GM10248 (cell line): Measurements from ENCODE around the gene STAG1.
"Not testable (repeated sequence)": the region's sequence is repeated elsewhere in the genome, so short reads cannot be mapped to it uniquely, and the experiment has no call there.

Experiments used
- CTCF ChIA-PET: fragments of 300-600 bp; sonication (Branson Sonifier 250); formaldehyde crosslinking; extraction: SDS; loops from one replicate; lab custom pipeline; 2021; ENCODE audit warnings: antibody characterized with exemption; lab: Yijun Ruan, JAX
- POLR2A ChIA-PET: fragments of 350-650 bp; sonication (Branson Sonifier 250); formaldehyde crosslinking; extraction: SDS; loops from one replicate; lab custom pipeline; 2020; ENCODE audit warnings: antibody characterized with exemption; lab: Yijun Ruan, JAX
- DNase-seq: peaks from one replicate; pipeline ENCODE4 v3.0.0; 2012; ENCODE audit errors: extremely low spot score
- CTCF ChIP-seq: IDR thresholded peaks from 2 replicates; pipeline ENCODE4 v1.5.1; 2012; ENCODE audit warnings: mild to moderate bottlenecking, low read depth; ENCODE audit errors: extremely low read depth, missing control alignments, control extremely low read depth

Gene STAG1

DNA sequence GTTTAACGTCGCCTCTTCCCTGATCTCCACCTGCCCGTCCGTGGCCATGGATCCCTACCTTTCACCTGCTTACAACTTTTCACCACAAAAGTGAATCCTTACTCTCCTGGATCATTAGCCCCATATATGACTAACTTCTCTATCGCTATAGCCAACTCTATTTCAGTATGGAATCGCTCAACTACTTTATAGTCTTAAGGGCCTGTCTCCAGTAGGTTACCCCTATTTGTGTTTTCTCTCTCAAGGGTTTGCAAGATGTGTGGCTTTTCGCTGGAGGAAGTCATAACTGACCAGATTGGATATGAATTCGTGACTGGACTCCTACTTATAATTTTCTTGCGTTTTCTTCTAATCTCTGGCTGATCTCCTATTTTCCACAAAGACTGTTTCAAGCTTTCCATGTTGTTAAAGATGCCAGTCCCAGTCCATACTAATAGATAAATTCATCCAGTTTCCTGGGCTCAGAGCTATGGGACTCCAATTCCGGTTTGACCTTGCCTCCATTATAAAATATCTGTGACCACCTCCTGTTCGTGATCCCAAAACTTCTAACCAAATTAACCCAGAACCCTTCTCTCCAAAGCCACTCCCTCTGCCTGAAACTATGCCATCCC, 1.3 kb upstream of the STAG1 start:
- no peak for DNase-seq
- CTCF ChIA-PET: interaction anchor here (0.7 to 4.1 kb wide), 40 partner anchors 9 to 681 kb away, joined by 3 to 90 read pairs (median 6); partner anchors contain the start of genes MSL2, NCK1 and PCCB
- POLR2A ChIA-PET: interaction anchor here (1.4 to 2.4 kb wide), 4 partner anchors 36 to 557 kb away, joined by 3 to 30 read pairs (median 8); partner anchors contain the start of genes MSL2, NCK1 and PCCB
- TF ChIP-seq CTCF: no peak

DNA sequence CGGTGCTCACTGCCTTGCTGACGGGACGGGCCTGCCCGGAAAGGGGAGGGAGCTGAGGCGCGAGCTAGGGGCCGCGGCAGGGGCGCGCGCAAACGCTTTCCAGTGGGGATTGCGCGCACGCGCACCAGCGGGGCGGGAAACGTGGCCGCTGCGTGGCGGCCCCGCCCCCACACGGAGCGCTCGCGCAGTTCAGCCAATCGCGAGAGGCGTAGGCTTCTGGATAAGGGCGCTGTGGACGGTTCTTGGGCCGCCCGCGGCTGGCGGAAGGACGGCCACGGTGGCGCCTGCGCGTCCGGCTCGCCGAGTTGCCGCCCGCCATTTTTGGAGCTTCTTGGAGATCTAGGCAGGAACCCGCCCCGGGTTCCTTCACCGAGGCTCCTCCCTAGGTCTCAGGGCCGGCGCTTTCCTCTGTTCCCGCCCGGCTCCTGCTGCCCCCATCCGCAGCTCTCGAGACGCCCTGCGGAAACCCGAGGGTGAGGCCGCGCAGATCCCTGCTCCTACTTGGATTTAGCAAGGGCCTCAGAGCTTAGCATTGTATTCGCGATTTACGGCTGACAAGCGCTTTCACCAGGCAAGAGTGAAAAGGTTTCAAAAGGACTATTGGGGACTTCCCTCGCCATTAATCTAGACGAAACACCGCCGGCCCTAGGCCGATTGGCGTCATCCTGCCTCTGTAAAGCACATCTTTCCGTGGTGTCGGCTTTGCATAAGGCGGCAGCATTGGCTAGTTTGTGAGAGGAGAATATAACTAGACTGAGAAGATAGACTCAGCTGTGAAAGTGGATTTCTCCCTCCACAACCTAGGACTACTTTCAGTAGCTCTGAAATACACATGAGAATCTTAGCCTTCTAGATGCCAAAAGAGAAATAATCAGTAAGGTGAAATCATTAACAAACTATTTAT, 496 bp upstream of the STAG1 start:
- DNase-seq: peak; percentile 93
- peak; percentile 41 for TF ChIP-seq CTCF
- CTCF ChIA-PET: interaction anchor here (0.6 to 4.1 kb wide), 123 partner anchors 8 to 1314 kb away, joined by 3 to 90 read pairs (median 4); partner anchors contain the start of genes MSL2, NCK1 and PCCB
- POLR2A ChIA-PET: interaction anchor here (0.6 to 2.4 kb wide), 10 partner anchors 11 to 556 kb away, joined by 3 to 30 read pairs (median 4); partner anchors contain the start of genes MSL2, NCK1 and PCCB

DNA sequence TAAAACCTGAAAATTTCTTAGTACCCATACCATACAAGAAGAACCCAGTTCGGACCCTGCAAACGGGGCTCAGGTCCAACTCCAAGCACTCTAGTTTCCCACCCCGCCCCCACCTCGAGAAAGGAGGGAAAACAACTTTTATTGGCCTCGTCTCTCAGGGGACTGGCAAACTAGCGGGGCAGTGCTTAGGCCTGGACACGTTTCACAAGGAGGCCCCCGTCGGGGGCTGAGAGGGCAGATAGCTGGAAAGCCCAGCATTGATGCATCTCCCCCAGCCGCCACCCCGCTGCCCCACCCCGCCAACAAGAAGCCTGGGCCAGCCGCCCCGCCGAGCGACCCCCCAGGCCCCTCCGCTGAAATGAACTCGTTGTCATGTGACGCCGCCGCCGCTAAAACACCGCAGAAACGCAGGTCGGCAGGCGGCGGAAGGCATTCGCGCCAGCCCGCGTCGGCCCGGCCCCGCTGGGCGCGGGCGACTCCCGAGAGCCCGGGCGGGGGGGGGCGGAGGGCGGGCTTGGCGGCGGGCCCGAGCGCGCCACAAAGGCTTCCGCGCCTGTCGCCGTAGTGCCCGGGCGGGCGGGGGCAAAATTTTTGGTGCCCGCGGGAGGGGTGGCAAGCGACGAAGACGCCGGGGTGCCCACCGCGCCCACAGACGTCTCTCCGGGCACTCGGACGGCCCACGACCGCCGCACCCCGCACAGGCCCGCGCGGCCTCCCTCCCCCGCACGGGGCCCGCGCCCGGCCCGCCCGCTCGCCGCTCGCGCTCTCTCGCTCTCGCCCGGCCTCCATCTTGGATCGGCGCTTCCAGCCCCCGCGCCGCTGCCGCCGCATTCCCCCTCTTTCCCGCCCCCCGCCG, 634 bp downstream of the STAG1 start:
- ChIA-PET CTCF (interaction anchor here (0.7 to 4.1 kb wide), 66 partner anchors 7 to 675 kb away, joined by 3 to 90 read pairs (median 5); partner anchors contain the start of genes MSL2 and PCCB), POLR2A (interaction anchor here (1.0 to 2.4 kb wide), 7 partner anchors 10 to 555 kb away, joined by 3 to 30 read pairs (median 6); partner anchors contain the start of genes MSL2, NCK1 and PCCB)
- no peak for TF ChIP-seq CTCF
- DNase-seq: peak; percentile 56

DNA sequence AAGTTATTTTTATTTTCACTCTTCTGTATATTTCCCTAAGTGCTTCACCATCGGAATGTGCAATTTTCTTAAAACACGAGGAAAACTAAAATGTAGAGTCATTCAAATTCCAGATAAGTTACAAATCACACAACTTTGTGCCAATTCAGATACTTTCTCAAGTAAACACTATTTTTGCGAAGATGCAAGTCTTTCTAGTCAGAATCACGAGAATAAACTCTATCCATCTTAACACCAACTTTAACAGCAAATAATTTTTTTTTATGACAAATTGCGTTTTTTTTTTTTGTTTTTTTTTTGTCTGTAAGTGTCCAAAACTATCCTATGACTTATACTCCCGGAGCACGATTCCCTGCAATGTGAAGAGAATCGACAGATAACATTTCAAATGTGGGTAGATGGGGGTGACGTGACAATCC, 1.3 kb downstream of the STAG1 start:
- POLR2A ChIA-PET: no interaction called here
- DNase-seq: no peak
- CTCF ChIA-PET: interaction anchor here (2.0 to 4.1 kb wide), 2 partner anchors 358 to 500 kb away, joined by 12 to 47 read pairs; no protein-coding TSS in a partner anchor
- no peak for TF ChIP-seq CTCF

GRCh38 chr3:136750209-136750896, 1.8 kb downstream of the STAG1 start:
- no peak for TF ChIP-seq CTCF
- POLR2A ChIA-PET: no interaction called here
- DNase-seq: no peak
- CTCF ChIA-PET: interaction anchor here (1.0 to 2.0 kb wide), 6 partner anchors 10 to 358 kb away, joined by 3 to 9 read pairs (median 4); no protein-coding TSS in a partner anchor

DNA sequence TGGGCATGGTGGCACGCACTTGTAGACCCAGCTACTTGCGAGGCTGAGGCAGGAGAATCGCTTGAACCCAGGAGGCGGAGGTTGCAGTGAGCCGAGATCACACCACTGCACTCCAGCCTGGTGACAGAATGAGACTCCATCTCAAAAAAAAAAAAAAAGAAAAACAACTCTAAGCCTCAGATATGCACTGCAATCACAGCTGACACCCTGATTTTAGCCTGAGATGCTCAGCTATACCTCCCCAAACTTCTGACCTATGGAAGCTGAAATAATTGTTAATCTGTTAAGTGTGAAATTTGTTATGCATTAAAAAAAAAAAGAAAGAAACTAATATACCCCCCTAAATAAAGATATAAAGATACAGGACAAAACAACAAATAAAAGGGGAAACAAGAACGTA, 2.6 kb downstream of the STAG1 start:
- ChIA-PET CTCF (interaction anchor here (0.9 to 2.0 kb wide), 7 partner anchors 9 to 358 kb away, joined by 3 to 9 read pairs (median 3); no protein-coding TSS in a partner anchor), POLR2A (interaction anchor here (0.7 kb wide), 1 partner anchor 9 kb away, joined by 4 read pairs; no protein-coding TSS in a partner anchor)
- DNase-seq: not testable (repeated sequence)
